Right lobe of liver (tissue), 4 donors: ENCODE measurements around the gene GRM7.

Experiments
- POLR2A ChIP-seq: fragments of 450-650 bp; IDR thresholded peaks from one replicate; pipeline ENCODE4 v1.6.1; 2017; ENCODE audit warnings: antibody characterized with exemption, mild to moderate bottlenecking
- TF ChIP-seq, protein P1 (sequence below), 4 donors: fragments of 200-600 bp in 3 of 4; fragments of 450-650 bp in 1 of 4; IDR thresholded peaks; one replicate each; pipeline versions ENCODE4 v1.5.1 to v1.8.0; 2016 to 2022; ENCODE audit warnings: antibody characterized with exemption in 4 of 4, mild to moderate bottlenecking in 2 of 4
- donor health status: DM: no; HTN: no; CAD: no.
- donor health status: DM: no; HTN: no; CAD: no.
- donor health status: DM: no; HTN: yes; CAD: no.

DNA sequence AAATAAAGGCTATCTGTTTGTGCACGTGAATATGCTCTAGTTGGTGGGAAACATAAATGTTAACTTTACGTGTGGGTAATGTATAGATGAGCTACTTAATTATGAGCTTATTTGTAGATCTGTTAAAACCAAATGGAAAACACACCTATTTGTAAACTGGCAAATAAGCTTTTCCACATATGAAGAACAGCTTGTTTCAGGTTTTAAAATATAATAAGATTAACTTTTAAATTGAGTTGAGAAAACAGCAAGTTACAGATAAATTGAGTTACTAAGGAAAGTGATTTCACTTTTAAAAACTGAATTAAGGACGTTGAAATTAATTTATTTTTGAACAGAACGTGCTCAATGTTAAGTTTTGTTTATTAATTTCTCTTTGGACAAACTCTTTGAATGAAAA is 140.5 kb downstream of the GRM7 start:
- TF ChIP-seq, protein P1, sequence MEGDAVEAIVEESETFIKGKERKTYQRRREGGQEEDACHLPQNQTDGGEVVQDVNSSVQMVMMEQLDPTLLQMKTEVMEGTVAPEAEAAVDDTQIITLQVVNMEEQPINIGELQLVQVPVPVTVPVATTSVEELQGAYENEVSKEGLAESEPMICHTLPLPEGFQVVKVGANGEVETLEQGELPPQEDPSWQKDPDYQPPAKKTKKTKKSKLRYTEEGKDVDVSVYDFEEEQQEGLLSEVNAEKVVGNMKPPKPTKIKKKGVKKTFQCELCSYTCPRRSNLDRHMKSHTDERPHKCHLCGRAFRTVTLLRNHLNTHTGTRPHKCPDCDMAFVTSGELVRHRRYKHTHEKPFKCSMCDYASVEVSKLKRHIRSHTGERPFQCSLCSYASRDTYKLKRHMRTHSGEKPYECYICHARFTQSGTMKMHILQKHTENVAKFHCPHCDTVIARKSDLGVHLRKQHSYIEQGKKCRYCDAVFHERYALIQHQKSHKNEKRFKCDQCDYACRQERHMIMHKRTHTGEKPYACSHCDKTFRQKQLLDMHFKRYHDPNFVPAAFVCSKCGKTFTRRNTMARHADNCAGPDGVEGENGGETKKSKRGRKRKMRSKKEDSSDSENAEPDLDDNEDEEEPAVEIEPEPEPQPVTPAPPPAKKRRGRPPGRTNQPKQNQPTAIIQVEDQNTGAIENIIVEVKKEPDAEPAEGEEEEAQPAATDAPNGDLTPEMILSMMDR (IDR thresholded peaks at IDR 0.05) = no peak
- TF ChIP-seq POLR2A = no peak
